Astrocyte (in vitro differentiated cells and primary cell): ENCODE results near the gene NAB2. TPM values are rescaled to one million over a fixed set of nuclear protein-coding genes. Genes with fewer than 3 reads are reported as not detected.

Experiments
- DNase-seq: peaks from one replicate; pipeline ENCODE4 v3.0.0-alpha.2; 2010; ENCODE audit warnings: low read depth
- FAIRE-seq: peaks from 2 replicates; lab custom pipeline; 2011; peaks lifted over from hg19 to GRCh38; lab: Jason Lieb, UNC
- H2AFZ ChIP-seq: 2 replicates; pipeline ENCODE4 v1.6.0; 2012; ENCODE audit warnings: low read depth, low read length, inconsistent platforms
- H3K27ac ChIP-seq: 2 replicates; pipeline ENCODE4 v1.5.1; 2011; ENCODE audit warnings: low read depth, low read length, inconsistent platforms
- H3K27me3 ChIP-seq: 2 replicates; pipeline ENCODE4 v1.6.0; 2011; ENCODE audit warnings: low read length, inconsistent platforms; ENCODE audit not compliant: insufficient read depth
- H3K36me3 ChIP-seq: 2 replicates; pipeline ENCODE4 v1.5.1; 2011; ENCODE audit warnings: low read length, inconsistent platforms; ENCODE audit not compliant: insufficient read depth
- H3K4me1 ChIP-seq: 2 replicates; pipeline ENCODE4 v1.5.1; 2011; ENCODE audit warnings: low read length, inconsistent platforms; ENCODE audit not compliant: insufficient read depth
- H3K4me2 ChIP-seq: 2 replicates; pipeline ENCODE4 v1.6.0; 2012; ENCODE audit warnings: low read length, inconsistent platforms
- H3K4me3 ChIP-seq: 2 replicates; pipeline ENCODE4 v1.5.1; 2011; ENCODE audit warnings: low read depth, mild to moderate bottlenecking, low read length, inconsistent platforms; ENCODE audit not compliant: insufficient read depth
- H3K79me2 ChIP-seq: 2 replicates; pipeline ENCODE4 v1.6.0; 2012; ENCODE audit warnings: mild to moderate bottlenecking, low read length, inconsistent platforms; ENCODE audit not compliant: insufficient read depth
- H3K9ac ChIP-seq: 2 replicates; pipeline ENCODE4 v1.6.0; 2012; ENCODE audit warnings: mild to moderate bottlenecking, low read length, inconsistent platforms
- H3K9me3 ChIP-seq: 2 replicates; pipeline ENCODE4 v1.5.1; 2012; ENCODE audit warnings: low read depth, mild to moderate bottlenecking, low read length, inconsistent platforms; ENCODE audit not compliant: insufficient read depth
- H4K20me1 ChIP-seq: 2 replicates; pipeline ENCODE4 v1.6.0; 2012; ENCODE audit warnings: low read length, inconsistent platforms; ENCODE audit not compliant: insufficient read depth
- H3K27ac Mint-ChIP-seq: one replicate; pipeline ENCODE4 v1.8.0; 2021; ENCODE audit warnings: mild to moderate bottlenecking, mixed read lengths; ENCODE audit not compliant: unreplicated experiment
- H3K27me3 Mint-ChIP-seq: one replicate; pipeline ENCODE4 v1.8.0; 2021; ENCODE audit warnings: low read depth, mixed read lengths; ENCODE audit not compliant: unreplicated experiment
- H3K36me3 Mint-ChIP-seq: one replicate; pipeline ENCODE4 v1.8.0; 2021; ENCODE audit warnings: low read depth, mixed read lengths; ENCODE audit not compliant: unreplicated experiment
- H3K4me1 Mint-ChIP-seq: one replicate; pipeline ENCODE4 v1.8.0; 2021; ENCODE audit warnings: low read depth, mixed read lengths; ENCODE audit not compliant: unreplicated experiment
- H3K4me3 Mint-ChIP-seq: one replicate; pipeline ENCODE4 v1.8.0; 2021; ENCODE audit warnings: mild to moderate bottlenecking, moderate library complexity, mixed read lengths; ENCODE audit not compliant: unreplicated experiment
- H3K9me3 Mint-ChIP-seq: one replicate; pipeline ENCODE4 v1.8.0; 2021; ENCODE audit warnings: mild to moderate bottlenecking, mixed read lengths; ENCODE audit not compliant: unreplicated experiment
- EZH2 ChIP-seq: IDR thresholded peaks from 2 replicates; pipeline ENCODE4 v1.6.1; 2012; ENCODE audit warnings: mild to moderate bottlenecking, low read length, inconsistent platforms; ENCODE audit not compliant: insufficient read depth
- total RNA-seq: library from RNA; stranded (reverse); gene quantifications from 2 replicates; pipeline ENCODE4 v1.2.1, GENCODE V29; 2021
- TF ChIP-seq, protein P1 (sequence below): IDR thresholded peaks from 2 replicates; pipeline ENCODE4 v1.5.1; 2011; ENCODE audit warnings: low read depth, mild to moderate bottlenecking, inconsistent platforms, low read length, moderate library complexity; ENCODE audit not compliant: insufficient read depth

The NAB2 gene
- total RNA-seq, 1 donor from 2014 or later: 36.6 TPM

DNA sequence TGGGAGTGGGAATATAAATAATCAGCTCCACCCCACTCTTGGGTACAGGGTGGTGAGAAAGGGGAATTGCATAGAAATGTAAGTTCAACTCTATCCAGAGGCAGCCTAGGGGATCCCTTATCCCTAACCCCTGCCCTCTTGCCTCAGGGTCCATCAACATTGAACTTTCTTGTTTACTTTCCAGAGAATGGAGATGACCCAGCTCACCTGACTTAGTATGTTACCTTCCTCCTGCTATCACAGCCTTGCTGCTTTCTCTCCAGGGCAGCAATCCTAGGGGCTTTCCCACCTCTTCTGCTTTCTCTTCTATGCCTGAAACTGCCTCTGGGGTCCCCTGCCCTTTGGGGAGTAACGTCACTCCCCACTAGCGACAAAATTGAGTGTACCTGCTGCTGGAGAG lies 42.0 kb downstream of the NAB2 start:
- DNase-seq (no peak), FAIRE-seq (no peak)
- Mint-ChIP-seq H3K36me3 (peaks cover 2% of the 10 kb centered on the region), H3K4me3 (peak overlapping the region; percentile 96), H3K9me3 (no peaks in the 10 kb centered on the region), H3K27ac (no peak overlapping the region), H3K4me1 (peaks cover 47% of the 10 kb centered on the region), H3K27me3 (no peaks in the 10 kb centered on the region)
- TF ChIP-seq, protein P1, sequence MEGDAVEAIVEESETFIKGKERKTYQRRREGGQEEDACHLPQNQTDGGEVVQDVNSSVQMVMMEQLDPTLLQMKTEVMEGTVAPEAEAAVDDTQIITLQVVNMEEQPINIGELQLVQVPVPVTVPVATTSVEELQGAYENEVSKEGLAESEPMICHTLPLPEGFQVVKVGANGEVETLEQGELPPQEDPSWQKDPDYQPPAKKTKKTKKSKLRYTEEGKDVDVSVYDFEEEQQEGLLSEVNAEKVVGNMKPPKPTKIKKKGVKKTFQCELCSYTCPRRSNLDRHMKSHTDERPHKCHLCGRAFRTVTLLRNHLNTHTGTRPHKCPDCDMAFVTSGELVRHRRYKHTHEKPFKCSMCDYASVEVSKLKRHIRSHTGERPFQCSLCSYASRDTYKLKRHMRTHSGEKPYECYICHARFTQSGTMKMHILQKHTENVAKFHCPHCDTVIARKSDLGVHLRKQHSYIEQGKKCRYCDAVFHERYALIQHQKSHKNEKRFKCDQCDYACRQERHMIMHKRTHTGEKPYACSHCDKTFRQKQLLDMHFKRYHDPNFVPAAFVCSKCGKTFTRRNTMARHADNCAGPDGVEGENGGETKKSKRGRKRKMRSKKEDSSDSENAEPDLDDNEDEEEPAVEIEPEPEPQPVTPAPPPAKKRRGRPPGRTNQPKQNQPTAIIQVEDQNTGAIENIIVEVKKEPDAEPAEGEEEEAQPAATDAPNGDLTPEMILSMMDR: no peak
- TF ChIP-seq EZH2: no peak
- Histone ChIP-seq H3K4me3 (peak overlapping the region; percentile 83), H3K27ac (no peak overlapping the region), H3K36me3 (no peaks in the 10 kb centered on the region), H2AFZ (no peak overlapping the region), H3K9me3 (no peaks in the 10 kb centered on the region), H3K9ac (peak overlapping the region; percentile 87), H3K79me2 (peaks cover 72% of the 10 kb centered on the region), H4K20me1 (peaks cover 53% of the 10 kb centered on the region), H3K4me1 (peaks cover 61% of the 10 kb centered on the region), H3K4me2 (peak overlapping the region; percentile 99), H3K27me3 (no peaks in the 10 kb centered on the region)

DNA sequence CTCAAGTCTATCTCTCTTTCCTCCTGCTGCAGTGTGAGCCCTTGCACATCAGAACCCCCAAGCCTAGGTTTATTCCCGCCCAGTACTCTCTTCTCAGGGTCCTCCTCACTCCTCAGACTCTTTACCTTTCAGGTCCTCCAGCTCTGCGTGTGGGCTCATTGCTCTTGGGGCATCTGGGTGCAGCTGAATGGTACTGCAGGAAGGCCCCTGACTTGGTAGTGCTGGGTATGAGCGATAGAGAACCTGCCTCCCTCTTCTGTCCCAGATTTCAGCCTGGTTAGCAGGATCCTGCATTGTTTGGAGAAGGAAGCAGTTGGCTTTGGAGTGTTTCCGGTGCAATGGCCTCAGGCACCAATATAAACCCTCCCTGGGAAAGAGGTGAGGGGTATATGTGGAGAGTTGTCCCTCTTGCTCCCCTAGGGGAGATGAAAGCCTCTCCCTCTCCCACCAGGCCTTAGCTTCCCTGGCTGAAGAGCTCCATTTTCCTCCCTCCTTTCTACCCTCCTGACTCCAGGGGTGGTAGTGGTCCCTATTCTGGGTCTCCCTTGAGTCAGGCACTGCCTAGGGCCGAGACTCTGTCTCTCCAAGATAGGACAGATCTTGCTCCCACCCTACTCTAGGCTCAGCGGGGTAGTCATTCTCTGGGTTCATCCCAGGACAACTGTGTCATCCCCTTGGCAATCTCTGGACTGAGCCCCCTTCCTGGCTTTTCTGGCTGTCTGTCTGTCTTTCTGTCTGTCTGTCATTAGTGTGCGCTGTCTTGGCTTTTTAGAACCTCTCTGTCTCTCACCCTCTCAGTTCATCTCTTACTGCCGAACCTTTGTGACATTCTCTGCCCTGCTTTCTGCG lies 43.2 kb downstream of the NAB2 start:
- Histone ChIP-seq H3K36me3 (no peaks in the 10 kb centered on the region), H3K4me2 (peak overlapping the region; percentile 99), H3K79me2 (peaks cover 82% of the 10 kb centered on the region), H3K27ac (peak overlapping the region; percentile 47), H3K27me3 (no peaks in the 10 kb centered on the region), H3K4me3 (peak overlapping the region; percentile 40), H3K9me3 (no peaks in the 10 kb centered on the region), H2AFZ (no peak overlapping the region), H3K4me1 (peaks cover 64% of the 10 kb centered on the region), H3K9ac (peak overlapping the region; percentile 87), H4K20me1 (peaks cover 62% of the 10 kb centered on the region)
- no peaks in the 10 kb centered on the region for H3K27me3 Mint-ChIP-seq
- H3K36me3 Mint-ChIP-seq: peaks cover 4% of the 10 kb centered on the region
- TF ChIP-seq, protein P1: no peak
- TF ChIP-seq EZH2: no peak
- DNase-seq (no peak), FAIRE-seq (no peak)
- peak overlapping the region; percentile 93 for H3K27ac Mint-ChIP-seq
- H3K9me3 Mint-ChIP-seq: no peaks in the 10 kb centered on the region
- peaks cover 57% of the 10 kb centered on the region for H3K4me1 Mint-ChIP-seq
- peak overlapping the region; percentile 96 for H3K4me3 Mint-ChIP-seq
